ENCODE results near the gene FBXO2.

FBXO2 gene

DNA sequence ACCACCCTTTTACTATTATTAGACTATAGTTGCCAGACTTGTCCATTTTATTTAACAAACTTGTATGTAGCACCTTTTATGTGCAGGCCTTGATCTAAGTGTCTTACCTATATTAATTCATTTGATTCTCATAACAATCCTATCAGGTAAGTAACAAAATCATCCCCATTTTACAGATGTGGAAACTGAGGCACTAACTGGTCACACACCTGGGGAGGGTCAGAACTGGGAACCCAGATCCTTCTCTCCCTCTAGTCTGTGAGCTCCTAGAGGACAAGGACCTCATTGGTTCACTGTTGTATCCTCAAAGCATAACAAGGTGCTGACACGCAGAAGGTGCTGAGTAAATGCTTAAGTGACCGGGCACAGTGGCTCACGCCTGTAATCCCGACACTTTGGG, 14.9 kb downstream of the FBXO2 start:
- Histone ChIP-seq H3K4me1 (ENCODE audit: insufficient read depth, low read length) (no peaks in the 10 kb centered on the region), H3K9ac (ENCODE audit: low read depth, low read length) (no peak overlapping the region), H3K9me3 (ENCODE audit: control insufficient read depth, insufficient read depth, low read length) (no peaks in the 10 kb centered on the region), H3K36me3 (ENCODE audit: insufficient read depth, low read length) (no peaks in the 10 kb centered on the region)

DNA sequence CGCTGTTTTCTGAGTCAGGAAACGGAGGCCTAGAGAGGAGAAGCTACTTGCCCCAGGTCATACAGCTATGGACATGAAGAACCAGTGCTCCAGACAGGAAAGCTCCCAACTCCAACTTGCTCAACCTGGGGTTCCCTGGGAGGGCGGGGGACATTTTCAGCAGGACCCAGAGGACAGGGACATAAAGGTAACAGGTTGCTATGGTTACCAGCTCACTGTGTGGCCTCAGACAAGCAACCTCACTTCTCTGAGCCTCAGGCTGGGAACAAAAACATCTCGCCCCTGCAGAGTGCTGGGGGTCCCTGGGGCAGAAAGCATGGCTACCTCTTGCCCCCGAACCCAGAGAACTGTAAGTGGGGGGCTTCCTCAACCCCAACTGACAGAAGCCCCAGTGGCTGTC, 16.1 kb downstream of the FBXO2 start:
- Histone ChIP-seq H3K9me3 (ENCODE audit: control insufficient read depth, insufficient read depth, low read length) (no peaks in the 10 kb centered on the region), H3K4me1 (ENCODE audit: insufficient read depth, low read length) (no peaks in the 10 kb centered on the region), H3K9ac (ENCODE audit: low read depth, low read length) (no peak overlapping the region), H3K36me3 (ENCODE audit: insufficient read depth, low read length) (no peaks in the 10 kb centered on the region)

DNA sequence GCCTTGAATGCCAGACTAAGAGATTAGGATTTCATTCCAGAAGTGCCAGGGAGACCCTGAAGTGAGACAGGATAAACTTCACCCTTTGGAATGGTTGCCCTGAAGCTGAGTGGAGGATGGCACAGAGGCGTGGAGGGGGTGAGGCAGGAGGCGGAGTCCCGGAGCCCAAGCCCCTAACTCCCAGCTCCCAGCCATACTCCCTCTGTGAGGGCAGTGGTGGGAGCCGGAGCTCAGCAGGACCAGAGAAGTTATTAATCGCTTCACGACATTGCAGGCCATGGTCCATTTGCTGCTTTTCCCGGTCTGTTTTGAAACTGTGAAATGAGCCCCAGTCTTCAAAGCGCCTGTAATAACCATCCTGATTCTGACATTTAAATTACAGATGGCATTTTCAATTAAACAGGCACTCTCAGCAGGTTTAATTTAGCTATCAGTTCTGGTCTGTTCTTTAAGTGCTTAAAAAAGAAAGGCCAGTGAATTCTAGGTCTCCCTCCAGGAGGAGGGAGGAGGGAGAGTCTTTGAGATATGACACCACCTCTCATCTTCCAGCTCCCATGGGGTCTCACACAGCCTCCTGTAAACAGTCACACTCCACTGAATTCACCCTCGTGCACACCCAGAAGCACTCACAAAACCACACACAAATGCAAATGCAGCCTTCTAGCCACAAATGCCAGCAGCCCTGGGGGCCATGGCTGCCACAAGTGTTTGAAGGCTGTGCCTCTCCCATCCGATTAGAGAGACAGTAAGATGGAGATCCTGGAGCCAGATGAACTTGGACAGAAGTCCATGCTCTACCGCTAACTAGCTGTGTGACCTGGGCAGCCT, 19.6 kb downstream of the FBXO2 start:
- Histone ChIP-seq H3K36me3 (ENCODE audit: insufficient read depth, low read length) (no peaks in the 10 kb centered on the region), H3K9me3 (ENCODE audit: control insufficient read depth, insufficient read depth, low read length) (no peaks in the 10 kb centered on the region), H3K9ac (ENCODE audit: low read depth, low read length) (no peak overlapping the region), H3K4me1 (ENCODE audit: insufficient read depth, low read length) (no peaks in the 10 kb centered on the region)

DNA sequence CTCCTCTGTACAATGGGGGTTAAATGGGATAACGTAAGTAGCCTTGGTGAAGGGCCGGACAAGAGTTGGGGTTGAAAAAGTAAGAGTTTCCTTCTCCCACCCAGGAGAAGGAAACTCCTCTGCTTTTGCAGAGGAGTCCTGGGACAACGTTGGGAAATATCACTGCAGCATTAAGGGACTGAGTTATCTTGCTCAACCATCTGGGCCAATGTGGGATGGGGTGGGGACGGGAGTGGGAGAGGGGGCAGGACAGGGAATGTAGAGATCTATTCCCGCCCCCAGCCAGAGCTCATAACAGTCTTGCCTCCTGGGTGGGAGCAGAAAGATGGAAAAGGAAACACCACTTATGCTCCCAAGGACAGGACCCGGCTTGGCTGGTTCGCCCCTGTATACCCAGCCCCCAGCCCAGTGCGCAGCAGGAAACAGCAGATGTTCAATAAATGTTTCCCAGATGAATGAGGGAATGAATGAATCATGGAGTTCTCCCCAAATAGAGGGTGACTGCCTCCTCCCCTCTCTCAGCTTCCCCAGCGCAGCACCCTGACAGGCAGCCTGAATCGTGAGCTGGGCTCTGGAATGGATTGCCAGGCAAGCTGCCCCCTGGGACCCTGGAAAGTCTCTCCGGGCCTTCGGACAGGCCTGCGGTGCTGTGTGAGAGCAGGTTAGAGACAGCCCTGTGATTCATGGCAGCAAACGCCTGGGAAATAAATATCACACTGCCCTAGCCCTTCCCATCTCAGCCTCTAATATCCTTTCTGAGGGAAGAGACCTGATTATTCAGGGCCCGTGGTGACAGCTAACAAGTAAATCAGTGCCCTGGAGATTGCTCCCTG, 24.8 kb downstream of the FBXO2 start:
- H3K4me1 ChIP-seq (ENCODE audit: insufficient read depth, low read length) = no peaks in the 10 kb centered on the region
- no peak overlapping the region for H3K9ac ChIP-seq (ENCODE audit: low read depth, low read length)
- H3K36me3 ChIP-seq (ENCODE audit: insufficient read depth, low read length) = no peaks in the 10 kb centered on the region
- no peaks in the 10 kb centered on the region for H3K9me3 ChIP-seq (ENCODE audit: control insufficient read depth, insufficient read depth, low read length)

DNA sequence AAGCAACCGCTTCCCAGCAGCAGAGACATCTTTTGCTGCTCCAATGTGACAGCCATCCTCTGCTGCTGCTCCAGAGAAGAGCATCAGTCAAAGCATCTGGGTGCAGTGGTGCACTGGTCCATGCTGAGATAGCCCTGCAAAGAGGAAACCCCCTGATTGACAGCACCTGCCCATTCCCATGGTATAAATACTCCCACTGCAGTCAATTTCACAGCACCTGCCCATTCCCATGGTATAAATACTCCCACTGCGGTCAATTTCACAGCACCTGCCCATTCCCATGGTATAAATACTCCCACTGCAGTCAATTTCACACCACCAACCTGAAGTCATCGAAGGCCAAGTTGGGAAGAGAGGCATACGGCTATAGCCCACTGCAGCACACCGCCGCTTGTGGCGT, 25.5 kb downstream of the FBXO2 start:
- no peaks in the 10 kb centered on the region for H3K9me3 ChIP-seq (ENCODE audit: control insufficient read depth, insufficient read depth, low read length)
- H3K9ac ChIP-seq (ENCODE audit: low read depth, low read length) = no peak overlapping the region
- no peaks in the 10 kb centered on the region for H3K36me3 ChIP-seq (ENCODE audit: insufficient read depth, low read length)
- no peaks in the 10 kb centered on the region for H3K4me1 ChIP-seq (ENCODE audit: insufficient read depth, low read length)

DNA sequence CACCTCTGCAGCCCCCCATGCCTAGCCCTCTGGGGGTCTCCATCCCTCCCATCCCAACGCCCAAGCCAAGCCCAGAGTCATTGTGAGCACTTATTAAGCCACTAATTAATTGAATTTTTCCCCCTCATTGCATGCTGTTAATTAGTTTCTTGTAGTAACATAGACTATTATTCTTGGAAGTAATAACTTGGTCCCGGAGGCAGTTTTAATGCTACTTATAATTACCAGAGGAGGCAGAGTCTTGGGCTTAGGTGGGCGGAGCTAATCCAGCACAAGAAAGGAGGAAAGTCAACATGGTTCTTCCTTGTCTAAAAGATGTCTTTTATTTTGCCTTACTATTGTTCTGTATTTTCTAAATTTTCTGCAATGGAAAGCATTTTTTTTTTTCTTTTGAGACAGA, 27.7 kb downstream of the FBXO2 start:
- no peak overlapping the region for H3K9ac ChIP-seq (ENCODE audit: low read depth, low read length)
- no peaks in the 10 kb centered on the region for H3K9me3 ChIP-seq (ENCODE audit: control insufficient read depth, insufficient read depth, low read length)
- H3K36me3 ChIP-seq (ENCODE audit: insufficient read depth, low read length) = no peaks in the 10 kb centered on the region
- no peaks in the 10 kb centered on the region for H3K4me1 ChIP-seq (ENCODE audit: insufficient read depth, low read length)

DNA sequence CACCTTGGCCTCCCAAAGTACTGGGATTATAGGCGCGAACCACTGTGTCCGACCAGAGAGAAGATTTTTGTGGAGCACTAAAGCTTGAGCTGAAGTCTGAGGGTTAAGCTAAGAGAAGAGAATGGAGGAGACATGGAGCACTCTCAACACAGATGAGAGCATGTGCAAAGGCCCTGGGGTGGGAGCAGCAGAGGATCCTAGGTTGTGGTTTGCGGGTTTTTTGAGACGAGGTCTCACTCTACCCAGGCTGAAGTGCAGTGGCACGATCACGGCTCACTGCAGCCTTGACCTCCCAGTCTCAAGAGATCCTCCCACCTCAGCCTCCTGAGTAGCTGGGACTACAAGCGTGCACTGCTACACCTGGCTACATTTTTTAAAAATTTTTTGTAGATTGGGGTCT, 30.5 kb downstream of the FBXO2 start:
- no peaks in the 10 kb centered on the region for H3K36me3 ChIP-seq (ENCODE audit: insufficient read depth, low read length)
- H3K9me3 ChIP-seq (ENCODE audit: control insufficient read depth, insufficient read depth, low read length) = no peaks in the 10 kb centered on the region
- H3K9ac ChIP-seq (ENCODE audit: low read depth, low read length) = no peak overlapping the region
- no peaks in the 10 kb centered on the region for H3K4me1 ChIP-seq (ENCODE audit: insufficient read depth, low read length)

DNA sequence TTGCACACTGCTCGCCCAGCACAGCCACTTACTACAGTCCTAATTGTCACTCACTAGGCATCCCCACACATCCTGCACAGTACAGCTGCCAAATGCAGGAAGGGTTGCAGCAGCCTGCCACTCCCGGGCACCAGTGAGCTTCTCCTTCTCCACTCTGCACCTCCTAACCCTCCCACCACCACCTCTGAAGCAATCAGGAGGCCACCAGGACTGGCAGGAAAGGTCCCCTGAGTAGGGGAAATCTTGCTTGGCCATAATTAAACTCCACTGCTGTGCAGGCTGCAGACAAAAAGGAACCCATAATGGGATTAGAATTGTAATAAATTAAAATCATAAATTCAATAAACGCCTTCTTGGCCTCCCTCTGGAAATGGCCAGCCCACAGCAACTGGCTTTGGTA, 31.8 kb downstream of the FBXO2 start:
- Histone ChIP-seq H3K4me1 (ENCODE audit: insufficient read depth, low read length) (no peaks in the 10 kb centered on the region), H3K9ac (ENCODE audit: low read depth, low read length) (no peak overlapping the region), H3K36me3 (ENCODE audit: insufficient read depth, low read length) (no peaks in the 10 kb centered on the region), H3K9me3 (ENCODE audit: control insufficient read depth, insufficient read depth, low read length) (no peaks in the 10 kb centered on the region)

DNA sequence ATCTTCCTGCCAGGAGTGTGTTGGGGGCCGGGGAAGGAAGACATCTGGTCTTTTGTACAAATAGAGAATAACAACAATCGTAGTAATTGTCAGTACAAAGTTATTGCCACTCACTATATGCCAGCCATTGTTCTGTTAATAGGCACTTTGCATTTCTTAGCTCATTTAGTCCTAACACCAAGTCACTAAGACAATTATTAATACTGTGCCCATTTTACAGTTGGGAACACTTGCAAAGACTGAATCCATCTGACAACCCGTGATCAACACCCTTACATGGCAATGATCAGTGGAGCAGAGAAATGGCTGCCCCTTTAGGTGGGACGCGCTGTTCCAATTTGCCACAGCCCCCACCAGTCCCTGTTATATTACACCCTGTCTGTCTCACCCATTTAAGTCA, 33.3 kb downstream of the FBXO2 start:
- H3K36me3 ChIP-seq (ENCODE audit: insufficient read depth, low read length) = no peaks in the 10 kb centered on the region
- no peaks in the 10 kb centered on the region for H3K9me3 ChIP-seq (ENCODE audit: control insufficient read depth, insufficient read depth, low read length)

DNA sequence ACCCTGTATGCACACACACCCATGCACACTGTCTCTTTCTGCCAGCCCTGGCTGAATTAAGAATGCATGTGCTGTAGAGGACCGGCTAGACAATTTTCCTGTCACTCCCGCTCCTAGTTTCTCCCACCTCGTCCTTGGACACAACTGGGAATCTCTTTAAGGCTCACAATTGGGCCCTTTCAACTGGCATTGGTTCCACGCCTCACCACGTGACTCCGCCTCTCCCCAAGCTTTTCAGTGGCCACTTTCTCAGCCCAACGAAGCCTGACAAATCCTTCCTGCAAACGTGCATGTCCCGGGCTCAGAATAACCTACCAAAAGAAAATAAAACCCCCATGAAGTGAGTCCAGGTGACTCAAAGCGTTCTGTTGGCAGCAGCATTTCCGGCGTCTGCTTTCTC, 33.8 kb downstream of the FBXO2 start:
- H3K4me1 ChIP-seq (ENCODE audit: insufficient read depth, low read length) = no peaks in the 10 kb centered on the region
- H3K9ac ChIP-seq (ENCODE audit: low read depth, low read length) = no peak overlapping the region
- no peaks in the 10 kb centered on the region for H3K36me3 ChIP-seq (ENCODE audit: insufficient read depth, low read length)

More for the DNA sequence above, 33.3 kb downstream of the FBXO2 start:
- Histone ChIP-seq H3K9ac (ENCODE audit: low read depth, low read length) (no peak overlapping the region), H3K4me1 (ENCODE audit: insufficient read depth, low read length) (no peaks in the 10 kb centered on the region)

DNA sequence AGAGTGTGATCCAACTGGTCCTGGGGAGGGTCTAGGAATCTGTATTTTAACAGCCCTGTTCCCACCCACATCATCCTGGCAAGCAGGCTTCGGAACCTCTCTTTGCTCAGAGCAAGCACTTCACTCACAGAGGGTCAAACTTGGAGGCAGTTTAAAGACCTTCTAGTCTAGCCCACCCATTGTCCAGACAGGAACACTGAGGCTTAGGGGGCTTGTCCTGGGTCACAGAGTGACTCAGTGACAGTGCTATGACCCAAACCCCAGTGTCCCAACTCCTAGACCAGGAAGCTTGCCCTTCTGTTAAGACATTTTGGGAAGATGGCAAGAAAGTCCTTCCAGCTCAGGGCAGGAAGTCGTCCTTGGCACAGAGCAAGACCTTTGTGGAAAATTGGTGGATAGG, 36.5 kb downstream of the FBXO2 start:
- no peaks in the 10 kb centered on the region for H3K4me1 ChIP-seq (ENCODE audit: insufficient read depth, low read length)
- no peak overlapping the region for H3K9ac ChIP-seq (ENCODE audit: low read depth, low read length)
- no peaks in the 10 kb centered on the region for H3K36me3 ChIP-seq (ENCODE audit: insufficient read depth, low read length)
- H3K9me3 ChIP-seq (ENCODE audit: control insufficient read depth, insufficient read depth, low read length) = no peaks in the 10 kb centered on the region

More for the DNA sequence above, 33.8 kb downstream of the FBXO2 start:
- H3K9me3 ChIP-seq (ENCODE audit: control insufficient read depth, insufficient read depth, low read length) = no peaks in the 10 kb centered on the region

DNA sequence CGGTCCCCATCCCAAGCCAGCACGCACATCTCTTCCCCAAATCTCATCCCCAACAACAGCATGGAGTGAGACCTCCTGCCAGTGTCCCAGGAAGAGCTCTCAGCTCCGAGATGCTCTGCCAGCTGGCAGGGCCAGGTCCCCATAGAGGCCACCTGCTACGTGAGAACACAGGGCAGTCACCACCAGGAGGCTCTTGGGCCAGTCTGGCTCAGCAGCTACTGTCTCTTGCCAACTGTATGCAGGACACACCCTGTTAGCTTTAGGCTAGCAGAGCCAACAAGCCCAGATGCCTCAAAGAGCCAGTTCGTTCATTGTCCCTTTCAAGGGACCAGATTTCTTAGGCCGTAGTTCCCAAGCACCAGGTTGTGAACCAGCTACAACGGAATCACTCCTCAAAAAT, 36.9 kb downstream of the FBXO2 start:
- H3K9ac ChIP-seq (ENCODE audit: low read depth, low read length) = no peak overlapping the region
- no peaks in the 10 kb centered on the region for H3K4me1 ChIP-seq (ENCODE audit: insufficient read depth, low read length)
- no peaks in the 10 kb centered on the region for H3K9me3 ChIP-seq (ENCODE audit: control insufficient read depth, insufficient read depth, low read length)
- H3K36me3 ChIP-seq (ENCODE audit: insufficient read depth, low read length) = no peaks in the 10 kb centered on the region

DNA sequence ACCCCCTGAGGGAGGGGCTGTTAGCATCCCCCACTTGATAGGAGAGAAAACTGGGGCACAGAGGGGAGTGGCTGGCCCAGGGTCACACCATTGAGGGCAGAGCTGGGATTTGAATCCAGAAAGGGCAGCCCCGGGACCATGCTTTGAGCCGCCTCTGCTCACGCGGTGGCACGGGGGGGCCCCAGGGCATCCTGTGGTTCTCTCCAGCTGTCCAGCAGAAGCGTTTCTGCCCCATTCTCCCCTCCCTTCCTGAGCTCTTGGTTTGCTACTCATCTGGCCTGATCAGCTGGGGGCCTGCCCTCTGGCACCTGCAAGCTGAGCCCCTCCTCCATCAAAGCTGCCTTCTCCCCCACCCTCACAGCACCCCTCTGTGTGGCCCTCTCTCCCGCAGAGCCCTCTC, 37.5 kb downstream of the FBXO2 start:
- H3K9ac ChIP-seq (ENCODE audit: low read depth, low read length) = no peak overlapping the region
- H3K36me3 ChIP-seq (ENCODE audit: insufficient read depth, low read length) = no peaks in the 10 kb centered on the region

DNA sequence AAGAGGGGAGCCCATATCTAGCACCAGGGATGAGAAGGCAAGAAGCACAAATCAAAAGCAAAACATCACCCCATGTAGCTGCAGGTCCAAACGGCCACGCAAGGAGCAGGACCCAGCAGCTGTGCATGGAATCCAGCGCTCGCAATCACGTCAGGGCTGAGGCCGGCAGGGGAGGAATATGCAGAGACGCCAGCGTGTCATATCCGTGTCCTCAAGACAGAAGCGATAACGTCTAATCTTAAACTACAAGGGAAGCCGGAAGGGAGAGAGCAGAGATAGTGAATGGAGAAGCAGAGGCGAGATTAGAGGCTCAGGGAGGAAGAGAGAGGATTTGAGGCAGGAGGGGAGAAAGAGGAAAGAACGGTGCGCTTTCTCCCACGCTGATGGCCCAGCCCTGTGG, 39.1 kb downstream of the FBXO2 start:
- Histone ChIP-seq H3K4me1 (ENCODE audit: insufficient read depth, low read length) (no peaks in the 10 kb centered on the region), H3K9me3 (ENCODE audit: control insufficient read depth, insufficient read depth, low read length) (no peaks in the 10 kb centered on the region), H3K36me3 (ENCODE audit: insufficient read depth, low read length) (no peaks in the 10 kb centered on the region), H3K9ac (ENCODE audit: low read depth, low read length) (no peak overlapping the region)

More for the DNA sequence above, 37.5 kb downstream of the FBXO2 start:
- no peaks in the 10 kb centered on the region for H3K4me1 ChIP-seq (ENCODE audit: insufficient read depth, low read length)
- H3K9me3 ChIP-seq (ENCODE audit: control insufficient read depth, insufficient read depth, low read length) = no peaks in the 10 kb centered on the region

DNA sequence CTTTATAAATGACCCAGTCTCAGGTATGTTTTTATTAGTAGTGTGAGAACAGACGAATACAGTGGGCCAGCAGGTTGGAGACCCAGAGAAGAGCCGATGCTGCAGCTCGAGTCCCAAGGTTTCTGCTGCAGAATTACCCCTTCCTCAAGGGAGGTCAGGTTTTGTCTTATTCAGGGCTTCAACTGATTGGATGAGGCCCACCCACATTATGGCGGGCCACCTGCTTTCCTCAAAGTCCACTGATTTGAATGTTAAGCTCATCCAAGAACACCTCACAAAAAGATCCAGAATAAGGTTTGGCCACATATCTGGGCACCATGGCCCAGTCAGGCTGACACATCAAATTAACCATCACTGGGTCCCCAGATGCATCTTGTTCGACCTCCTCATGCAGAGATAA, 40.9 kb downstream of the FBXO2 start:
- H3K36me3 ChIP-seq (ENCODE audit: insufficient read depth, low read length) = no peaks in the 10 kb centered on the region
- no peak overlapping the region for H3K9ac ChIP-seq (ENCODE audit: low read depth, low read length)
- H3K4me1 ChIP-seq (ENCODE audit: insufficient read depth, low read length) = no peaks in the 10 kb centered on the region
- no peaks in the 10 kb centered on the region for H3K9me3 ChIP-seq (ENCODE audit: control insufficient read depth, insufficient read depth, low read length)

Measured in ES-I3 (cell line).